ENCODE results near the gene MAP3K19.
"Not testable (repeated sequence)": the region's sequence is repeated elsewhere in the genome, so short reads cannot be mapped to it uniquely, and the experiment has no call there.

The MAP3K19 gene

GRCh38 chr2:135052042-135052876 is 5.0 kb upstream of the MAP3K19 start, which contains the start of gene RAB3GAP1:
Gene RAB3GAP1 (plus strand): TSS chr2:135052292. CDS start chr2:135052308, 16 bp downstream.
- DNase-seq = peak; percentile 80

GRCh38 chr2:135050684-135051083 is 3.4 kb upstream of the MAP3K19 start:
- DNase-seq = no peak

DNA sequence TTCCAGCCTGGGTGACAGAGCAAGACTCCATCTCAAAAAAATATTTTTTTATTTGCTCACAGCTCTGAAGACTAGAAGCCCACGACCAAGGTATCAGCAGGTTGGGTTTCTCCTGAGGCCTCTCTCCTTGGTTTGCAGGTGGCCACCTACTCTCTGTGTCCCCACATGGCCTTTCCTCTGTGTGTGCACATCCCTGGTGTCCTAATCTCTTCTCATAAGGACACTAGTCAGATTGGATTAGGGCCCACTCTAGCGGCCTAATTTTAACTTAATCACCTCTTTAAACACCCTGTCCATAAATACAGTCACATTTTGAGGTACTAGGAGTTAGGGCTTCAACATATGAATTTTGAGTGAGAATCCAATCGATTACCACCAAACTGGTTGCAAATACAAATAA is 2.9 kb upstream of the MAP3K19 start:
- DNase-seq = no peak

GRCh38 chr2:135048122-135048521 is 875 bp upstream of the MAP3K19 start:
- no peak for DNase-seq

GRCh38 chr2:135043345-135043744 is 3.9 kb downstream of the MAP3K19 start:
- peak; percentile 16 for DNase-seq

- DNase-seq = no peak
These were observed 9.4 kb downstream of the MAP3K19 start for GRCh38 chr2:135037831-135038230.

GRCh38 chr2:135033216-135033615 is 14.0 kb downstream of the MAP3K19 start:
- not testable (repeated sequence) for DNase-seq

GRCh38 chr2:135030826-135031225 is 16.4 kb downstream of the MAP3K19 start:
- no peak for DNase-seq

DNA sequence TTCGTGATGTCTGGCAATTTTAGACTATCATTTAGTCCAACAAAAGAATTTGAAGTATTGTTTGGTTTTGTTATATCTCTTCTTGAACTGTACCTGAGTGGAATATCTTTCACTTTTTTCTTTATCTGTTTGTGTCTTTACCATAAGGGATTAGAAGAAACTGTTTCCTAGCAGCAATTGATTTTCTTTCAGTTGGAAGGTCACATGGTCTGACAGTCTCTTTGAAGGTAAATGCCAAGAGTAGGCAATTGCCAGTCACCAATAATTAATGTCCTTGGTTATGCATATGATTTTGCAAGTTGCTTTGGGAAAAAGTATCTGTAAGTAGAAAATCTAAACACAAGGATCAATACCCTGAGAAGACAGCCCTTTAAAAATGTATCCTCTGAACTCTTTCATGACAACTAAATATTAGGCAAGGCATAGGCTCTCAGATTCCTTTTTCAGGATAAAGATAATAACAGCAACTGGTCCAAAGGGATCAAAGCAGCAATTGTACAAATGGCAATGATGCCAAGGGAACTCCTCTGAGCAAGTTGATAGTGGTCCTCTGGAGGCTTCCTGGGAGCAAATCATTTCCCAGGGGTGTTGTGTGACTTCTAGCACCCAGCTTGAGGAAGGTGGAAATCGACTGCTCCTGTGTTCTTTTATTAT is 17.6 kb downstream of the MAP3K19 start:
- no peak for DNase-seq

- DNase-seq = no peak
These were observed 23.3 kb downstream of the MAP3K19 start for GRCh38 chr2:135023886-135024485.

- DNase-seq = no peak
These were observed 24.0 kb downstream of the MAP3K19 start for GRCh38 chr2:135022952-135023880.

- DNase-seq = no peak
These were observed 25.6 kb downstream of the MAP3K19 start for GRCh38 chr2:135021618-135022017.

DNA sequence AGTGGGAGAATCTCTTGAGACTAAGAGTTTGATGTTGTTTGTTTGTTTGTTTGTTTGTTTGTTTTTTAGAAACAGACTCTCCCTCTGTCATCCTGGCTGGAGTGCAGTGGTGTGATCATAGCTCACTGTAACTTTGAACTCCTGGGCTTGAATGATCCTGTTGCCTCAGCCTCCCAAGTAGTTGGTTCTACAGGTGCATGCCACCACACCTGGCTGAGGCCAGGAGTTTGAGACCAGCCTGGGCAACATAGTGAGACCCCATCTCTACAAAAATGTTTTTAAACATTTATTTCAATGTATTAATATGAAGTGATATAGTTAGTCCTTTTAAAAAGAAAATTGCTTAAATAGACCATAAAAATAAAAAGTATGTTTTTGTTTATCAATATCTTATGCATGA is 35.6 kb downstream of the MAP3K19 start:
- DNase-seq = no peak

GRCh38 chr2:135010200-135010942 is 36.9 kb downstream of the MAP3K19 start:
- DNase-seq = no peak

DNA sequence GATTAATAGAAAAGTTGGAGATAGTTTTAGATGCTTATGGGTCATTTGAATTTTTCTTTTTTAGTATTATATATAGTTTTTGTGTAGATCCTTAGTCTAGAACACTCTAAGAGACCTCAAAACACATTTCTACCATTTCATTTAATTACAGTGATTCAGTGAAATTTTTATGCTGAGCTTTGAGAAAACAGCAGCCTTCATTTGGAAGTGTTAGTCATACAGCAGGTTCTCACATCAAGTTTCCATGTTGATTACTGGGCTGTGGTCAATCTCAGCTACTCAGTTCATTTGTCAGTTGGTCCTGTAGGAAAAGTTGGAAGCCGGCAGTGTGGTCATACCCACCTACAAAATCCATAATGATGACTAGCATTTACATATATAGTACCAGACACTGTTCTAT is 37.9 kb downstream of the MAP3K19 start:
- no peak for DNase-seq

- DNase-seq = no peak
These were observed 41.5 kb downstream of the MAP3K19 start for GRCh38 chr2:135005753-135006152.

DNA sequence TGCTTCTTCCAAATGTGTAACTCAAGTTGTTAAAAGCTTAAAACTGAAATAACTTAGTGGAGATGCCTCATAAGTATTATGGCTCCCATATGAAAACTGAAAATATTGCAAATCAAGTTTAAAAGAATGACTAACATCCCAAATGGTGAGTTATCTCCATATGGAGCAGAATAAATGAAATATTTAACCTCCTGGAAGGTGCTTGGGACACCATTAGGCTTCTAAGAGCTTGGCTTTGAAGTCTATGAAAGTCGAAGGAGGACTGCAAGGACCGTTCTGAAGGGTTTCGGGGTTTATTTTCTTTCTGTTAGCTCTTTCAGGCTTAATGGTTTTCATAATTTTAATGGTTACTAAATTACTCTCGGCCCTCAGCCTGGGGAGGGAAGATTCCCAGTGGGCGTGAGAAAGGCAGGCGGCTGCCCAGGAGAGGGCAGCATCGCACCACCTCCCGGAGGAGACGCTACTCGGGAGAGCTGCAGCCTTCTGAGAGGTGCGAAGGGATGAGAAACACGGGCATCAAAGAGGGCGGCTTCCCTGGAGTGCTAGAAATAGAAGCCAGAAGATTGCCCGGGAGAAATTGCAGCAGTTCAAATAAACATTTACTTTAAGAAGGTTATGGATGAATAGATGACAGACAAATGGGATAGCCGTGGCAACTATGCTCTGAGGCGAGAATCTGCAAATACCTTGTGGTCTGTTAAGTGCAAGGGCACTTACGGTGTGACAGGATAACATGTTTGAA is 43.1 kb downstream of the MAP3K19 start:
- peak; percentile 76 for DNase-seq

- no peak for DNase-seq
These were observed 44.4 kb downstream of the MAP3K19 start for GRCh38 chr2:135002836-135003235.

DNA sequence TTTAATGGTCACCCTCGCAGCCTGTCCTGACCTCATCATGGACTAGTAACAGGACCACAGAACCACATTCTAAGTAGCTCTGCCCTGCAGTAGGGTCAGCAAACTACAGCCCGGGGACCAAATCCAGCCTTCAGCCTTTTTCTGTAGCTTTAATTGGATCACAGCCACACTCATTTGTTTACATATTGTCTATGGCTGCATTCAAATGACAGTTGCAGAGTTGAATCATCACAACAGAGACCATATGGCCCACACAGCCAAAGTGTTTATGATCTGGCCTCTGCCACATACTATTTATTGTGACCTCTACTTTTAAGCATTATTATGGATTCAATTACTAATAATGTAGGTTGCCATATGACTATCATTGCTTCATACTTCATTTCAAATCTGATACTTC is 47.7 kb downstream of the MAP3K19 start:
- no peak for DNase-seq

GRCh38 chr2:134988994-134989605 is 58.1 kb downstream of the MAP3K19 start:
- no peak for DNase-seq

DNA sequence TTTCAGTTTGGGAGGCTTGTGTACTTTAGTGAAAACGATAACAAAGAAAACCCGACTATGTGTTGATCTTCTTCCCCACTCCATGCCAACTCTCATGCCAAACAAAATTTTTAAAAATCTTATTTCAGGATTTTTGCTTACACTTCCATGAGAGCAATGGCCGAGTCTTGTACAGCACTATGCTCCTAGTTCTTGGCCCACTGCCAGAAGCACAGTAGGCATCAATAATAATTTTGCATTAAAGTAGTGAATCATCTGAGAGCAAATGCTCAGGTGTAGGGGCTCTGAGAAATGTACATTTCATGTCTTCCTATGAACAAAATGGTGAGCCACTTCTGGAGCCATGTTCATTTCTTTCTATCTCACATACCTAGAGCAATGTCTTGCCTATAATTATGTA is 62.2 kb downstream of the MAP3K19 start:
- DNase-seq = no peak
